Gastroesophageal sphincter (tissue), 3 donors: Measurements from ENCODE around the gene RASL10A.

Source experiments
- CTCF ChIP-seq, 4 experiments: fragments of 200-600 bp in 2 of 4; fragments of 450-650 bp in 2 of 4; sonication (generic) in 1 of 4; IDR thresholded peaks; one replicate each; pipeline ENCODE4 v1.5.1; 2017 to 2019; ENCODE audit warnings: antibody characterized with exemption in 4 of 4, mild to moderate bottlenecking in 2 of 4, moderate library complexity in 2 of 4
- EP300 ChIP-seq: sonication (generic); formaldehyde crosslinking; IDR thresholded peaks from one replicate; pipeline ENCODE4 v1.6.1; 2017; ENCODE audit warnings: antibody characterized with exemption, mild to moderate bottlenecking
- POLR2A ChIP-seq, 2 donors: fragments of 450-650 bp; IDR thresholded peaks; one replicate each; pipeline ENCODE4 v1.6.1; 2017; ENCODE audit warnings: antibody characterized with exemption in 2 of 2, mild to moderate bottlenecking in 2 of 2, moderate library complexity in 1 of 2
- POLR2AphosphoS5 ChIP-seq: sonication (generic); formaldehyde crosslinking; IDR thresholded peaks from one replicate; pipeline ENCODE4 v1.6.1; 2017; ENCODE audit warnings: antibody characterized with exemption

GRCh38 chr22:29328055-29328454 is 12.6 kb upstream of the RASL10A start:
- TF ChIP-seq CTCF (IDR thresholded peaks at IDR 0.05): no peak
- TF ChIP-seq POLR2A (IDR thresholded peaks at IDR 0.05): no peak
- no peak for TF ChIP-seq POLR2AphosphoS5
- no peak for TF ChIP-seq EP300
